ENCODE results near the gene SHLD3. TPM values are rescaled to one million over a fixed set of nuclear protein-coding genes. Genes with fewer than 3 reads are reported as not detected.

SHLD3 gene
- polyA plus RNA-seq, 1 donor from 2014 or later: 26.8 TPM

GRCh38 chr5:65663804-65664521, 39.1 kb downstream of the SHLD3 start:
- Histone ChIP-seq H2AFZ (ENCODE audit: low read depth, low read length) (no peak overlapping the region), H3K79me2 (replicated peaks; ENCODE audit: insufficient read depth, low read length) (no peaks in the 10 kb centered on the region), H3K27ac (ENCODE audit: low read length) (no peak overlapping the region), H3K9ac (ENCODE audit: low read length) (no peak overlapping the region), H3F3A (ENCODE audit: insufficient read depth, low read length, poor library complexity, severe bottlenecking) (no peaks in the 10 kb centered on the region), H3K36me3 (ENCODE audit: insufficient read depth, low read length) (peaks cover 4% of the 10 kb centered on the region), H3K4me3 (ENCODE audit: low read length) (no peak overlapping the region), H3K9me2 (ENCODE audit: insufficient read depth, low read length) (no peaks in the 10 kb centered on the region), H3K27me3 (ENCODE audit: insufficient read depth, low read depth, low read length) (no peaks in the 10 kb centered on the region), H3K9me3 (ENCODE audit: low read length) (no peaks in the 10 kb centered on the region), H3K4me2 (ENCODE audit: low read length) (no peak overlapping the region), H4K20me1 (ENCODE audit: insufficient read depth) (no peaks in the 10 kb centered on the region)
- TF ChIP-seq EP300 (conservative IDR thresholded peaks at IDR 0.05; ENCODE audit: poor library complexity, severe bottlenecking) (no peak), RAD21 (conservative IDR thresholded peaks at IDR 0.05) (no peak), EZH2 (IDR thresholded peaks at IDR 0.05; ENCODE audit: borderline replicate concordance, insufficient read depth, low read length, poor library complexity, severe bottlenecking) (no peak), SMC3 (conservative IDR thresholded peaks at IDR 0.05; ENCODE audit: poor library complexity) (no peak), POLR2AphosphoS5 (IDR thresholded peaks at IDR 0.05) (no peak), REST (IDR thresholded peaks at IDR 0.05; ENCODE audit: borderline replicate concordance) (no peak), CTCF (IDR thresholded peaks at IDR 0.05; ENCODE audit: poor library complexity, severe bottlenecking) (peak; percentile 27)

- H2AFZ ChIP-seq (ENCODE audit: low read depth, low read length): no peak overlapping the region
- H3K79me2 ChIP-seq (replicated peaks; ENCODE audit: insufficient read depth, low read length): no peaks in the 10 kb centered on the region
- H3K27ac ChIP-seq (ENCODE audit: low read length): no peak overlapping the region
- no peak for TF ChIP-seq REST (IDR thresholded peaks at IDR 0.05; ENCODE audit: borderline replicate concordance)
- TF ChIP-seq SMC3 (conservative IDR thresholded peaks at IDR 0.05; ENCODE audit: poor library complexity): no peak
- TF ChIP-seq TAF1 (IDR thresholded peaks at IDR 0.05; ENCODE audit: low read depth): no peak
- no peak for TF ChIP-seq EZH2 (IDR thresholded peaks at IDR 0.05; ENCODE audit: borderline replicate concordance, insufficient read depth, low read length, poor library complexity, severe bottlenecking)
- no peak for TF ChIP-seq CTCF (IDR thresholded peaks at IDR 0.05; ENCODE audit: poor library complexity, severe bottlenecking)
- TF ChIP-seq EP300 (conservative IDR thresholded peaks at IDR 0.05; ENCODE audit: poor library complexity, severe bottlenecking): no peak
- no peak for TF ChIP-seq POLR2AphosphoS5 (IDR thresholded peaks at IDR 0.05)
- TF ChIP-seq RAD21 (conservative IDR thresholded peaks at IDR 0.05): no peak
- no peak for TF ChIP-seq MXI1 (conservative IDR thresholded peaks at IDR 0.05; ENCODE audit: poor library complexity, severe bottlenecking)
- no peaks in the 10 kb centered on the region for H4K20me1 ChIP-seq (ENCODE audit: insufficient read depth)
- no peaks in the 10 kb centered on the region for H3K9me2 ChIP-seq (ENCODE audit: insufficient read depth, low read length)
- no peaks in the 10 kb centered on the region for H3F3A ChIP-seq (ENCODE audit: insufficient read depth, low read length, poor library complexity, severe bottlenecking)
- H3K9ac ChIP-seq (ENCODE audit: low read length): no peak overlapping the region
- no peak overlapping the region for H3K4me2 ChIP-seq (ENCODE audit: low read length)
- no peaks in the 10 kb centered on the region for H3K27me3 ChIP-seq (ENCODE audit: insufficient read depth, low read depth, low read length)
- H3K4me3 ChIP-seq (ENCODE audit: low read length): no peak overlapping the region
- peaks cover 4% of the 10 kb centered on the region for H3K36me3 ChIP-seq (ENCODE audit: insufficient read depth, low read length)
- no peaks in the 10 kb centered on the region for H3K9me3 ChIP-seq (ENCODE audit: low read length)
Measured at GRCh38 chr5:65668696-65669095, 43.9 kb downstream of the SHLD3 start.

All from neural cell (in vitro differentiated cells).